IMR-90 (cell line): Measurements from ENCODE around the gene C10orf67.

Experiments
- BHLHE40 ChIP-seq: fragments of 150-350 bp; IDR thresholded peaks from 2 replicates; pipeline ENCODE4 v1.6.1; 2016; ENCODE audit warnings: mild to moderate bottlenecking, low read depth, low read length
- CEBPB ChIP-seq: IDR thresholded peaks from 2 replicates; pipeline ENCODE4 v1.6.1; 2012; ENCODE audit warnings: low read depth, low read length, improper control_type of control experiment
- CHD1 ChIP-seq: IDR thresholded peaks from 2 replicates; pipeline ENCODE4 v1.6.1; 2012; ENCODE audit warnings: low read depth, low read length, improper control_type of control experiment
- CTCF ChIP-seq: conservative IDR thresholded peaks from 2 replicates; pipeline ENCODE4 v1.5.1; 2012; ENCODE audit warnings: mild to moderate bottlenecking, low read depth, low read length, improper control_type of control experiment
- MAFK ChIP-seq: IDR thresholded peaks from 2 replicates; pipeline ENCODE4 v1.6.1; 2012; ENCODE audit warnings: low read depth, low read length, improper control_type of control experiment
- MAZ ChIP-seq: IDR thresholded peaks from 2 replicates; pipeline ENCODE4 v1.6.1; 2012; ENCODE audit warnings: low read depth, mild to moderate bottlenecking, low read length, improper control_type of control experiment, moderate library complexity, borderline replicate concordance
- MXI1 ChIP-seq: IDR thresholded peaks from 2 replicates; pipeline ENCODE4 v1.6.1; 2012; ENCODE audit warnings: low read depth, mild to moderate bottlenecking, low read length, moderate library complexity, borderline replicate concordance
- NFE2L2 ChIP-seq: fragments of 150-350 bp; IDR thresholded peaks from 2 replicates; pipeline ENCODE4 v1.6.1; 2016; ENCODE audit warnings: low read depth, mild to moderate bottlenecking, low read length
- POLR2A ChIP-seq: IDR thresholded peaks from 2 replicates; pipeline ENCODE4 v1.6.1; 2012; ENCODE audit warnings: mild to moderate bottlenecking, low read depth, low read length
- RAD21 ChIP-seq: IDR thresholded peaks from 2 replicates; pipeline ENCODE4 v1.6.1; 2012; ENCODE audit warnings: low read length, improper control_type of control experiment
- RCOR1 ChIP-seq: IDR thresholded peaks from 2 replicates; pipeline ENCODE4 v1.6.1; 2012; ENCODE audit warnings: mild to moderate bottlenecking, low read length, improper control_type of control experiment; ENCODE audit not compliant: insufficient replicate concordance
- RFX5 ChIP-seq: IDR thresholded peaks from 2 replicates; pipeline ENCODE4 v1.8.0; 2012; ENCODE audit warnings: low read depth, mild to moderate bottlenecking, low read length, moderate library complexity
- SMC3 ChIP-seq: fragments of 150-350 bp; IDR thresholded peaks from 2 replicates; pipeline ENCODE4 v1.6.1; 2016; ENCODE audit warnings: low read depth, mild to moderate bottlenecking, antibody characterized with exemption, low read length, moderate library complexity
- USF2 ChIP-seq: fragments of 150-350 bp; IDR thresholded peaks from 2 replicates; pipeline ENCODE4 v1.6.1; 2017; ENCODE audit warnings: mild to moderate bottlenecking, antibody characterized with exemption, low read length, low read depth

GRCh38 chr10:23376229-23376655, 31.6 kb upstream of the C10orf67 start:
- TF ChIP-seq CTCF: no peak
- no peak for TF ChIP-seq MXI1
- no peak for TF ChIP-seq SMC3
- TF ChIP-seq RAD21: no peak
- no peak for TF ChIP-seq CHD1
- TF ChIP-seq BHLHE40: no peak
- TF ChIP-seq POLR2A: no peak
- TF ChIP-seq MAFK: no peak
- no peak for TF ChIP-seq CEBPB
- no peak for TF ChIP-seq RCOR1
- no peak for TF ChIP-seq MAZ
- TF ChIP-seq USF2: no peak
- no peak for TF ChIP-seq NFE2L2
- no peak for TF ChIP-seq RFX5
